ENCODE results near the gene SWAP70.
A peak's percentile ranks its signal among the peaks of the same experiment; 100 is the strongest.
"Not testable (repeated sequence)": the region's sequence is repeated elsewhere in the genome, so short reads cannot be mapped to it uniquely, and the experiment has no call there.

SWAP70 gene

DNA sequence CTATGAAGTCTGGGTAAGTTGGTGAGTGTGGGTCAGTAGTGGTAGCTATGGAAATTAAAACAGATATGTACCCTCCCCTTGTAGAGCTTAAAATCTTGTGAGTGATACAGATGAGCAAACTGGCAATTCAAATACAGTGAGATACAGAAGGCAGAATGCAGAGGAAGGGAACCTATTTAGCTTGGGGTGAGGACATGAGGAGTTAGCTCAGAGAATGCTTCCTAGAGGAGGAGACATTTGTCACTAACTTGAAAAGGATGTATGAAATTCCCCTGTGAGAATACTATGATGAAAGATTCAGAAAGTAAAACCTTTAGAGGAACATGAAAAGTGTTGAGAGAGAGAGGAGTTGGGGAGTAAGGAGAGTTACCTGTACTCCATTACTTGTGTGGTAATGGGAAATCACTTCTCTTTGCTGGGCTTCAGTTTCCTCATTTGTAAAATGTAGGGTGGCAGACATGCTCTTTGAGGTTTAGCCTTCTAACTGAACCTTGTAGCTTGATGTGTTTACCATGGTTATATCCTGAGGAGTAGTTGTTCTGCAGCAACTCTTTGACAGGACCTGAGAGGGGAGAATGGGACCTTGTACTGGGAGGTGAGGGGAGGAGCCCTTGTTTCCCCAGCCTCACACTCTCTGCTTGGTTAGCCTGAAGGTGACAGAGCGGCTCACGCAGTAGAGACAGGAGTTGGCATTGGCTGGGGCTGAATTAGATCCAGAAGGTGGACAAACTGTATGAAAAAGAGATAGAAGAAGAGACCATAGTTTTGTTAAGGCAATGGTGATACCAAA, 17.9 kb downstream of the SWAP70 start:
- no peaks in the 10 kb centered on the region for H3K27me3 ChIP-seq (ENCODE audit: control insufficient read depth in 5 of 5, insufficient read depth in 4 of 5, low read length in 5 of 5)
- peaks cover 0 to 19% (median 3%) of the 10 kb centered on the region in 5 donors for H3K4me1 ChIP-seq (ENCODE audit: control insufficient read depth in 5 of 5, insufficient read depth in 5 of 5, low read length in 5 of 5)
- H3K4me3 ChIP-seq (ENCODE audit: low read depth in 1 of 5, low read length in 5 of 5): no peak overlapping the region
- H3K27ac ChIP-seq (ENCODE audit: low read depth, low read length): peak overlapping the region; percentile 52
- no peaks in the 10 kb centered on the region for H3K9me3 ChIP-seq (ENCODE audit: control insufficient read depth in 5 of 5, low read length in 5 of 5)
- H3K36me3 ChIP-seq (ENCODE audit: control insufficient read depth in 5 of 5, insufficient read depth in 5 of 5, low read length in 5 of 5): peaks cover 0 to 6% (median 3%) of the 10 kb centered on the region in 5 donors
- H3K9ac ChIP-seq (ENCODE audit: low read length in 5 of 5): no peak overlapping the region

- Histone ChIP-seq H3K4me1 (ENCODE audit: control insufficient read depth in 5 of 5, insufficient read depth in 5 of 5, low read length in 5 of 5) (peaks cover 3 to 40% (median 20%) of the 10 kb centered on the region in 5 donors), H3K9ac (ENCODE audit: low read length in 5 of 5) (peak overlapping the region in 3 of 5 donors; percentile 10 to 54 (median 10)), H3K4me3 (ENCODE audit: low read depth in 1 of 5, low read length in 5 of 5) (no peak overlapping the region), H3K27ac (ENCODE audit: low read depth, low read length) (peak overlapping the region; percentile 77), H3K36me3 (ENCODE audit: control insufficient read depth in 5 of 5, insufficient read depth in 5 of 5, low read length in 5 of 5) (peaks cover 0 to 7% (median 3%) of the 10 kb centered on the region in 5 donors), H3K9me3 (ENCODE audit: control insufficient read depth in 5 of 5, low read length in 5 of 5) (no peaks in the 10 kb centered on the region), H3K27me3 (ENCODE audit: control insufficient read depth in 5 of 5, insufficient read depth in 4 of 5, low read length in 5 of 5) (no peaks in the 10 kb centered on the region)
Observed at GRCh38 chr11:9687711-9688477, 24.0 kb downstream of the SWAP70 start.

GRCh38 chr11:9688716-9689511, 25.0 kb downstream of the SWAP70 start:
- Histone ChIP-seq H3K27me3 (ENCODE audit: control insufficient read depth in 5 of 5, insufficient read depth in 4 of 5, low read length in 5 of 5) (no peaks in the 10 kb centered on the region), H3K9me3 (ENCODE audit: control insufficient read depth in 5 of 5, low read length in 5 of 5) (no peaks in the 10 kb centered on the region), H3K4me1 (ENCODE audit: control insufficient read depth in 5 of 5, insufficient read depth in 5 of 5, low read length in 5 of 5) (peaks cover 3 to 48% (median 20%) of the 10 kb centered on the region in 5 donors), H3K9ac (ENCODE audit: low read length in 5 of 5) (peak overlapping the region in 2 of 5 donors; percentile 12 to 54), H3K36me3 (ENCODE audit: control insufficient read depth in 5 of 5, insufficient read depth in 5 of 5, low read length in 5 of 5) (peaks cover 0 to 7% (median 3%) of the 10 kb centered on the region in 5 donors), H3K4me3 (ENCODE audit: low read depth in 1 of 5, low read length in 5 of 5) (peak overlapping the region in 2 of 5 donors; percentile 6 to 18), H3K27ac (ENCODE audit: low read depth, low read length) (peak overlapping the region; percentile 77)

DNA sequence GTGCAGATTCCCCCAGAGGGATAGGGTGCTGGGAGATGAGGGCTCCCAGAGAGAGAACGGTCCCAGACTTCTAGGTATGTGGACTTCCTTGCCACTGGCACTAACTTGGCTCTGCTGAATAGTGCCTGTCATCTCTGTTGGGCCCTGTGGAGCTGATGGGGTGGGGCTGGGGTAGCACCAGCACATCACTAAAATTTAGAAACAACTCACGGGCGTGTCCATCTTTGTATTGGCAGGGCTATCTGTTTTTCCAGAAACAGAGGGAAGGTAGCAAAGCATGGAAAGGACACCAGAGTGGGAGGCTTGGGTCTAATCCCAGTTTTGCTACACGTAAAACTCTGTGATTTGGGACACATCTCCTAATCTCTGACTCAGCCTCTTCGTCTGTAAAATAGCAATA, 25.8 kb downstream of the SWAP70 start:
- Histone ChIP-seq H3K9ac (ENCODE audit: low read length in 5 of 5) (peak overlapping the region in 2 of 5 donors; percentile 21 to 40), H3K4me1 (ENCODE audit: control insufficient read depth in 5 of 5, insufficient read depth in 5 of 5, low read length in 5 of 5) (peaks cover 3 to 48% (median 20%) of the 10 kb centered on the region in 5 donors), H3K4me3 (ENCODE audit: low read depth in 1 of 5, low read length in 5 of 5) (peak overlapping the region in 1 of 5 donors; percentile 6)

GRCh38 chr11:9691865-9692264, 28.0 kb downstream of the SWAP70 start:
- no peaks in the 10 kb centered on the region for H3K9me3 ChIP-seq (ENCODE audit: control insufficient read depth in 5 of 5, low read length in 5 of 5)
- peaks cover 7 to 14% (median 12%) of the 10 kb centered on the region in 5 donors for H3K36me3 ChIP-seq (ENCODE audit: control insufficient read depth in 5 of 5, insufficient read depth in 5 of 5, low read length in 5 of 5)
- H3K4me1 ChIP-seq (ENCODE audit: control insufficient read depth in 5 of 5, insufficient read depth in 5 of 5, low read length in 5 of 5): peaks cover 3 to 48% (median 20%) of the 10 kb centered on the region in 5 donors
- H3K27ac ChIP-seq (ENCODE audit: low read depth, low read length): peak overlapping the region; percentile 59
- no peak overlapping the region for H3K4me3 ChIP-seq (ENCODE audit: low read depth in 1 of 5, low read length in 5 of 5)
- H3K9ac ChIP-seq (ENCODE audit: low read length in 5 of 5): no peak overlapping the region
- no peaks in the 10 kb centered on the region for H3K27me3 ChIP-seq (ENCODE audit: control insufficient read depth in 5 of 5, insufficient read depth in 4 of 5, low read length in 5 of 5)

More for the DNA sequence above, 25.8 kb downstream of the SWAP70 start:
- peaks cover 3 to 12% (median 7%) of the 10 kb centered on the region in 5 donors for H3K36me3 ChIP-seq (ENCODE audit: control insufficient read depth in 5 of 5, insufficient read depth in 5 of 5, low read length in 5 of 5)
- H3K9me3 ChIP-seq (ENCODE audit: control insufficient read depth in 5 of 5, low read length in 5 of 5): no peaks in the 10 kb centered on the region
- no peaks in the 10 kb centered on the region for H3K27me3 ChIP-seq (ENCODE audit: control insufficient read depth in 5 of 5, insufficient read depth in 4 of 5, low read length in 5 of 5)
- H3K27ac ChIP-seq (ENCODE audit: low read depth, low read length): peak overlapping the region; percentile 66

DNA sequence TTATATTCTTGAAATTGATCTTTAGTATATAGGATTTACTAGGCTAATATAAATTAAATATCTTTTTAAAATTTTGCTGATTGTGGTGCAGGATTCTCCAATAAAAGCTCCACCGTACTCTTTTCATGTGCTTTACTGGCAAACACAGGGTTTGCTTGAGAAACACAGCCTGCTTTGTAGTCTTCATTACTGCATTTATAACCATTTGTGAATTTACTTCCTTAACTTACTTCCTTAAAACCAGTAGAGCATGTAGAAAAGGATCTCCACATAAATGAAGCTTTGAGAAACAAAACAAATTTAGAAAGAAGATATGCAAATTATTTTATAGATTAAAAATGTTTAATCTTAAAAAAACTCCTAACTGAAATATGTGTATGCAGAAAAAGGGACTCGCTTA, 28.8 kb downstream of the SWAP70 start:
- H3K36me3 ChIP-seq (ENCODE audit: control insufficient read depth in 5 of 5, insufficient read depth in 5 of 5, low read length in 5 of 5): peaks cover 7 to 16% (median 15%) of the 10 kb centered on the region in 5 donors
- H3K4me3 ChIP-seq (ENCODE audit: low read depth in 1 of 5, low read length in 5 of 5): no peak overlapping the region
- H3K27ac ChIP-seq (ENCODE audit: low read depth, low read length): peak overlapping the region; percentile 68
- peak overlapping the region in 1 of 5 donors; percentile 24 for H3K9ac ChIP-seq (ENCODE audit: low read length in 5 of 5)
- no peaks in the 10 kb centered on the region for H3K9me3 ChIP-seq (ENCODE audit: control insufficient read depth in 5 of 5, low read length in 5 of 5)
- no peaks in the 10 kb centered on the region for H3K27me3 ChIP-seq (ENCODE audit: control insufficient read depth in 5 of 5, insufficient read depth in 4 of 5, low read length in 5 of 5)
- peaks cover 3 to 43% (median 20%) of the 10 kb centered on the region in 5 donors for H3K4me1 ChIP-seq (ENCODE audit: control insufficient read depth in 5 of 5, insufficient read depth in 5 of 5, low read length in 5 of 5)

DNA sequence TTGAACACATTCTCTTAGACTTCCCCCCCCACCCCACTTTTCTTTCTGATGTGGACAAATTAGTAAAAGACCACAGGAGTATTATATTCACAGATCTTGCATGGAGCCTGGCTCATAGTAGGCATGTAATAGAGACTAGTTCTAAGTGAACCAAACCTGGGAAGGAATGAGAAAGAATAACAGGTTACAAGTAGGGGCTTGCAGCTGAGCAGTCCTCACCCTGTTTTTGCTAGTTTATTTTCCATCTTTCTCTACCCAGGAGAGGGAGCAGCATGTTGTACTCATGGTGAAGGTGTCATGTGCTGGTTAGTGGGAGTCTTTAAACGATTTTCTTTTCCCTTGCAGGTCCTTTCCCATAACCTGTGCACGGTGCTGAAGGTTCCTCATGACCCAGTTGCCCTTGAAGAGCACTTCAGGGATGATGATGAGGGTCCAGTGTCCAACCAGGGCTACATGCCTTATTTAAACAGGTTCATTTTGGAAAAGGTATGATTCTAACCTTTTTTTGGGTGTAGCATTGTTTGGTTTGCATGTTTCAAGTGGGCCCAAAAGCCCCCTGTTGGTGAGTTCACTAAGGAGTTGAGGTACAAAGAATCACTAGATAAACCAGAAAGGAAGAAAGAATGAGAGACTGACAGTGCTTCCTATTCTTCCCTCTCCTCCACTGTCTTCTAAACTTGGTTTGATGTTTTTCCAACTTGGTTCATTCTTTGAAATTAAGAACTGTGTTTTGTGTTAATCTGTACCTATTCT, 30.1 kb downstream of the SWAP70 start:
- H3K4me1 ChIP-seq (ENCODE audit: control insufficient read depth in 5 of 5, insufficient read depth in 5 of 5, low read length in 5 of 5): peaks cover 0 to 32% (median 13%) of the 10 kb centered on the region in 5 donors
- no peak overlapping the region for H3K4me3 ChIP-seq (ENCODE audit: low read depth in 1 of 5, low read length in 5 of 5)
- H3K27ac ChIP-seq (ENCODE audit: low read depth, low read length): peak overlapping the region; percentile 39
- no peaks in the 10 kb centered on the region for H3K27me3 ChIP-seq (ENCODE audit: control insufficient read depth in 5 of 5, insufficient read depth in 4 of 5, low read length in 5 of 5)
- H3K9ac ChIP-seq (ENCODE audit: low read length in 5 of 5): no peak overlapping the region
- H3K9me3 ChIP-seq (ENCODE audit: control insufficient read depth in 5 of 5, low read length in 5 of 5): no peaks in the 10 kb centered on the region
- peaks cover 7 to 18% (median 16%) of the 10 kb centered on the region in 5 donors for H3K36me3 ChIP-seq (ENCODE audit: control insufficient read depth in 5 of 5, insufficient read depth in 5 of 5, low read length in 5 of 5)

GRCh38 chr11:9695228-9695627, 31.4 kb downstream of the SWAP70 start:
- not testable (repeated sequence) for H3K4me3 ChIP-seq (ENCODE audit: low read depth in 1 of 5, low read length in 5 of 5); H3K9me3 ChIP-seq (ENCODE audit: control insufficient read depth in 5 of 5, low read length in 5 of 5); H3K9ac ChIP-seq (ENCODE audit: low read length in 5 of 5); H3K27me3 ChIP-seq (ENCODE audit: control insufficient read depth in 5 of 5, insufficient read depth in 4 of 5, low read length in 5 of 5); H3K27ac ChIP-seq (ENCODE audit: low read depth, low read length)
- peaks cover 7 to 18% (median 16%) of the 10 kb centered on the region in 5 donors for H3K36me3 ChIP-seq (ENCODE audit: control insufficient read depth in 5 of 5, insufficient read depth in 5 of 5, low read length in 5 of 5)
- H3K4me1 ChIP-seq (ENCODE audit: control insufficient read depth in 5 of 5, insufficient read depth in 5 of 5, low read length in 5 of 5): peaks cover 0 to 21% (median 2%) of the 10 kb centered on the region in 5 donors

GRCh38 chr11:9697766-9698165, 33.9 kb downstream of the SWAP70 start:
- Histone ChIP-seq H3K9ac (ENCODE audit: low read length in 5 of 5) (no peak overlapping the region), H3K4me3 (ENCODE audit: low read depth in 1 of 5, low read length in 5 of 5) (no peak overlapping the region), H3K9me3 (ENCODE audit: control insufficient read depth in 5 of 5, low read length in 5 of 5) (no peaks in the 10 kb centered on the region), H3K36me3 (ENCODE audit: control insufficient read depth in 5 of 5, insufficient read depth in 5 of 5, low read length in 5 of 5) (peaks cover 7 to 18% (median 16%) of the 10 kb centered on the region in 5 donors), H3K27me3 (ENCODE audit: control insufficient read depth in 5 of 5, insufficient read depth in 4 of 5, low read length in 5 of 5) (no peaks in the 10 kb centered on the region), H3K27ac (ENCODE audit: low read depth, low read length) (no peak overlapping the region), H3K4me1 (ENCODE audit: control insufficient read depth in 5 of 5, insufficient read depth in 5 of 5, low read length in 5 of 5) (peaks cover 0 to 25% (median 3%) of the 10 kb centered on the region in 5 donors)

All from subcutaneous abdominal adipose tissue (tissue), 5 donors.